Ascending aorta (tissue), 2 donors: Measurements from ENCODE around the gene GPR176. TPM values are rescaled to one million over a fixed set of nuclear protein-coding genes. Genes with fewer than 3 reads are reported as not detected.

Source experiments
- DNase-seq, 2 donors: peaks; one replicate each; pipeline ENCODE4 v3.0.0-alpha.2; 2019; ENCODE audit warnings: low spot score in 2 of 2
- H3K27ac ChIP-seq, 2 donors: fragments of 200-600 bp; sonication (generic); one replicate each; pipeline ENCODE4 v1.5.1; 2016 to 2017; ENCODE audit warnings: mild to moderate bottlenecking in 1 of 2
- H3K27me3 ChIP-seq: fragments of 200-600 bp; sonication (generic); one replicate; pipeline ENCODE4 v1.5.1; 2017
- H3K36me3 ChIP-seq, 2 donors: fragments of 200-600 bp; sonication (generic); one replicate each; pipeline ENCODE4 v1.5.1; 2016
- H3K4me1 ChIP-seq, 2 donors: fragments of 200-600 bp; sonication (generic); one replicate each; pipeline ENCODE4 v1.5.1; 2016 to 2017; ENCODE audit warnings: mild to moderate bottlenecking in 1 of 2
- H3K4me3 ChIP-seq, 2 donors: fragments of 200-600 bp; sonication (generic); one replicate each; pipeline ENCODE4 v1.5.1; 2016 to 2017; ENCODE audit warnings: mild to moderate bottlenecking in 1 of 2
- H3K9me3 ChIP-seq, 2 donors: fragments of 200-600 bp; sonication (generic); one replicate each; pipeline ENCODE4 v1.5.1; 2016
- intact Hi-C: fragments of 100-400 bp; cut with DNase I; formaldehyde crosslinking; loops from one replicate; pipeline ENCODE4 v1.15.1; 2023
- total RNA-seq: library from RNA; depleted of rRNA; stranded (reverse); fragments of >200 nt; gene quantifications from one replicate; pipeline ENCODE4 v1.1.0, GENCODE V29; 2016
- TF ChIP-seq, protein P1 (sequence below), 3 experiments: fragments of 200-600 bp in 2 of 3; fragments of 450-650 bp in 1 of 3; sonication (generic) in 2 of 3; IDR thresholded peaks; one replicate each; pipeline ENCODE4 v1.5.1; 2016 to 2019; ENCODE audit warnings: antibody characterized with exemption in 3 of 3, mild to moderate bottlenecking in 1 of 3, moderate library complexity in 1 of 3

Gene GPR176
- total RNA-seq, 1 donor from 2014 or later: 99.1 TPM

DNA sequence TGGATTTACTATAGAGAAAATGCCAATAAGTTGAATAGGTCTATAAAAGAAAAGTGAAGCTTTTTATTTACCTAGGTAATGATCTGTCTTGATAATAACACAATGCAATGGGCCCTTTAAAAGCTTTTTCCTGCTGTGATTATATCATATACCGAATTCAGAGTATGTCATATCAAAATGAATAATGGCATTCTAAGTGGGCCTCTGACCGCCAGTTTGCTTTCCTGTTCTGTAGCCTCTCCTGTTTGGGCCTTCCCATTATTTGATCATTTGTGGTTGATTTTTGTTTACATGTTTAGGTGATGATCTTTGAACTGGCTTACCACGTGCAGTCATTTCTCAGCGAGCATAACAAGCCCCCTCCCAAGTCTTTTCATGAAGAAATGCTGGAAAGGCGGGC is 28.8 kb upstream of the GPR176 start:
- H3K36me3 ChIP-seq: peaks cover 60 to 65% of the 10 kb centered on the region in 2 donors
- intact Hi-C loops: no loop called here

DNA sequence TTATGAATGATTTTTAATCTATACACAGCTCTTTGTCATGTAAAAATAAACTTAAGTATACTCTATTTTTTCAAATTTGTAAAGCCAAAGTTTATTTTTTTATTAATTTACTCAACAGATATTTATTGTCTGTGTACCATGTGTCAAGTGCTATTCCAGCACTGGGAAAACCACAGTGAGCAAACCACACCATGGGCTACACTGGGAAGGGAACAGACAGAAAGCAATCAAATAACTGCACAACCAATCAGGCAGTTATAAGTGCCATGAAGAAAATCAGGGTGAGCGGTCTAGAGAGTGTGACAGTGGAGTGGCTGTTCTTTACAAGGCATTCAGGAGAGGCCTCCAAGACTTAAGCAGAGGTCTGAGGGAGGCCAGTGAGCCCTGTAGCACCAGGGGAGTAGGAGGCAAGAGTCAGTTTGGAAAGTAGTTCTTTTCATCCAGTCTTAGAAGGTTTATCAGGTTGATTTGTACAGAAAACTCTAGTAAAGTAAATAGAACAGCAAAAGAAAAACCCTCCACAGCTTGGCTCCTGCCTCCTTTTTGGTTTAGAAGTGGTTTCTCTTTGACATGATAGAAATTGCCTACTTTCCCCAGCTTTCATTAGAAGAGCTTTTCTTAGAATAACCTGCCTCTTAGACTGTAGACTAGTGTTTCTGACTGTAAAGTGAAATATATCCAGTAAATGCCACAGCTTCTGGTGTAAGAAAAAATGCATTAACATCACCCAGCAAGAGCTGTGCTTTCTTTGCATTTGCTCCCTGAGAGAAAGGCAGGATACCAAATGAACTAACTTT is 27.5 kb upstream of the GPR176 start:
- intact Hi-C loops: no loop called here
- Histone ChIP-seq H3K36me3 (peaks cover 62 to 64% of the 10 kb centered on the region in 2 donors), H3K27ac (no peak overlapping the region), H3K4me1 (no peaks in the 10 kb centered on the region), H3K27me3 (no peaks in the 10 kb centered on the region), H3K9me3 (no peaks in the 10 kb centered on the region), H3K4me3 (no peak overlapping the region)
- TF ChIP-seq, protein P1, sequence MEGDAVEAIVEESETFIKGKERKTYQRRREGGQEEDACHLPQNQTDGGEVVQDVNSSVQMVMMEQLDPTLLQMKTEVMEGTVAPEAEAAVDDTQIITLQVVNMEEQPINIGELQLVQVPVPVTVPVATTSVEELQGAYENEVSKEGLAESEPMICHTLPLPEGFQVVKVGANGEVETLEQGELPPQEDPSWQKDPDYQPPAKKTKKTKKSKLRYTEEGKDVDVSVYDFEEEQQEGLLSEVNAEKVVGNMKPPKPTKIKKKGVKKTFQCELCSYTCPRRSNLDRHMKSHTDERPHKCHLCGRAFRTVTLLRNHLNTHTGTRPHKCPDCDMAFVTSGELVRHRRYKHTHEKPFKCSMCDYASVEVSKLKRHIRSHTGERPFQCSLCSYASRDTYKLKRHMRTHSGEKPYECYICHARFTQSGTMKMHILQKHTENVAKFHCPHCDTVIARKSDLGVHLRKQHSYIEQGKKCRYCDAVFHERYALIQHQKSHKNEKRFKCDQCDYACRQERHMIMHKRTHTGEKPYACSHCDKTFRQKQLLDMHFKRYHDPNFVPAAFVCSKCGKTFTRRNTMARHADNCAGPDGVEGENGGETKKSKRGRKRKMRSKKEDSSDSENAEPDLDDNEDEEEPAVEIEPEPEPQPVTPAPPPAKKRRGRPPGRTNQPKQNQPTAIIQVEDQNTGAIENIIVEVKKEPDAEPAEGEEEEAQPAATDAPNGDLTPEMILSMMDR (IDR thresholded peaks at IDR 0.05): no peak
- no peak for DNase-seq

More for the DNA sequence above, 28.8 kb upstream of the GPR176 start:
- H3K4me3 ChIP-seq: no peak overlapping the region
- no peak for DNase-seq
- no peaks in the 10 kb centered on the region for H3K9me3 ChIP-seq
- TF ChIP-seq, protein P1 (IDR thresholded peaks at IDR 0.05): no peak
- no peak overlapping the region for H3K27ac ChIP-seq
- no peaks in the 10 kb centered on the region for H3K4me1 ChIP-seq
- H3K27me3 ChIP-seq: no peaks in the 10 kb centered on the region

DNA sequence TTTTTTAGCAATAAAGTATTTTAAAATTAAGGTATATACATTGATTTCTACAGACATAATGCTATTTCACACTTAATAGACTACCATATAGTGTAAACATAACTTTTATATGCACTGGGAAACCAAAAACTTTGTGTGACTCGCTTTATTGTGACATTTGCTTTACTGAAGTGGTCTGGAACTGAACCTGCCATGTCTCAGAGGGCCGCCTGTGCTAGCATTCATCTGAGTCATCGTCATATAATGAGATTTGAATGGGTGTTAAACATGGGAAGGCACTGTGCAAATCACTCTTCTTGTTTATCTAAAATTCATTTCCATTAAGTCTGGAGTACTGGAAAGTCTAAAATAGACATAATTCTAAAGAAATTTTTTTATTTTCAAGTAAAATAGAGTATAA is 26.8 kb upstream of the GPR176 start:
- H3K27ac ChIP-seq: no peak overlapping the region
- no peaks in the 10 kb centered on the region for H3K27me3 ChIP-seq
- no peak overlapping the region for H3K4me3 ChIP-seq
- intact Hi-C loops: no loop called here
- no peak for DNase-seq
- no peaks in the 10 kb centered on the region for H3K4me1 ChIP-seq
- TF ChIP-seq, protein P1 (IDR thresholded peaks at IDR 0.05): no peak
- H3K9me3 ChIP-seq: no peaks in the 10 kb centered on the region
- H3K36me3 ChIP-seq: peaks cover 62 to 63% of the 10 kb centered on the region in 2 donors

DNA sequence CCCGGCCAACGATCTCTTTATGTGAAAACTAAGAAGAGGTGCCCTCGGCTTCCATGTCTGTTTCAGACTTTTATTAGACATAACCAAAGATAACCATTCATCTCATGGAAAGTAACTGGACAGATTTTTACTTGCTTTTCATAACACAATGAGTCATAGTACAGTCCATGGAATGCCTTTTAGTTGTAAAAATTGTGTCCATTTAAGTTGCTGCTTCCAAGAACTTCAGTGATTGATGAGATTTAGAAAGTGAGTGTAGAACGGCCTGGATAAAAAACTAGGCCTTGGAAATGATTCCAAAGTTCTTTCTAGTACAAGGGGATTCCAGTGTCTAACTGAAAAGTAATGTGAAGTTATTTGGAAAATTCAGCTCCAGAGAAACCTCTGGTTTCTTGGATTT is 24.7 kb upstream of the GPR176 start:
- H3K4me1 ChIP-seq: peaks cover 0 to under 1% of the 10 kb centered on the region in 2 donors
- no peaks in the 10 kb centered on the region for H3K9me3 ChIP-seq
- no peaks in the 10 kb centered on the region for H3K27me3 ChIP-seq
- DNase-seq: no peak
- peaks cover 51 to 62% of the 10 kb centered on the region in 2 donors for H3K36me3 ChIP-seq
- peak overlapping the region in 1 of 2 donors; percentile 8 for H3K27ac ChIP-seq
- TF ChIP-seq, protein P1 (IDR thresholded peaks at IDR 0.05): no peak
- H3K4me3 ChIP-seq: no peak overlapping the region
- intact Hi-C loops: no loop called here

DNA sequence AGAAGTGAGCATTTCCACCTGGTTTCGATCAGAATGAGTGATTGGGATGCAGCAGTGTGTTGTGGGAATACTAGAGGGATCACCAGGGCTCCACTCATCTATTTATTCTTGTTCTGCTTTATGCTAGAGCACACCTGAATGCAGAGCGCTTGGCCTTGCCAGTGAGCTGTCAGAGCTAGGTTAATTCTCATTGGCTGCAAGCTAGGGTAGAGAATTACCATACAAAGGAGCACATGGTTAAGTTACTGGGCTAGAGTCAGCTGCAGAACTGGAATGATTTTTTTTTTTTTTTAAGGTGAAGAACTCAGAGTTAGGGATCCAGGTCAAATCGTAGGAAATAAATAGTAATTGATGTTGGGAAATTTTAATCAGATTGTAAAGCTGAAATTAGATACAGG is 22.7 kb upstream of the GPR176 start:
- intact Hi-C loops: no loop called here
- Histone ChIP-seq H3K27ac (no peak overlapping the region), H3K4me3 (no peak overlapping the region), H3K4me1 (peaks cover 0 to 11% of the 10 kb centered on the region in 2 donors), H3K36me3 (peaks cover 45 to 52% of the 10 kb centered on the region in 2 donors), H3K27me3 (no peaks in the 10 kb centered on the region), H3K9me3 (no peaks in the 10 kb centered on the region)
- DNase-seq: no peak
- TF ChIP-seq, protein P1 (IDR thresholded peaks at IDR 0.05): no peak
